Fibroblast of skin of scalp (primary cell): Measurements from ENCODE around the gene SEPTIN14.
"Not testable (repeated sequence)": the region's sequence is repeated elsewhere in the genome, so short reads cannot be mapped to it uniquely, and the experiment has no call there.

ENCODE experiments used
- DNase-seq: peaks from one replicate; pipeline ENCODE4 v3.0.0-alpha.2; 2013

Gene SEPTIN14

DNA sequence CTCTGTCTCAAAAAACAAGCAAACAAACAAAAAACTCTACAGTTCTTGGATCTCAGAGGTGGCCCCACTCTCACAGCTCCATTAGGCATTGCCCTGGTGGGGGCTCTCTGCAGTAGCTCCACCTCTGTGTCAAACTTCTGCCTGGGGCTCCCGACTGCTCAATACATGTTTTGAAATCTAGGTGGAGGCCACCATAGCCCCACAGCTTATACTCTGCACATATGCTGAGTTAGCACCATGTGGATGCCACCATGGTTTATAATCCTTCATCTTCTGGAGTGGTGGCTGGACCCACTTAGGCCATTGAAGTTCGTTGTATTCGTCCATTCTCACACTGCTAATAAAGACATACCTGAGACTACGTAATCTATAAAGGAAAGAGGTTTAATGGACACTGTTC lies 78.4 kb downstream of the SEPTIN14 start:
- no peak for DNase-seq

DNA sequence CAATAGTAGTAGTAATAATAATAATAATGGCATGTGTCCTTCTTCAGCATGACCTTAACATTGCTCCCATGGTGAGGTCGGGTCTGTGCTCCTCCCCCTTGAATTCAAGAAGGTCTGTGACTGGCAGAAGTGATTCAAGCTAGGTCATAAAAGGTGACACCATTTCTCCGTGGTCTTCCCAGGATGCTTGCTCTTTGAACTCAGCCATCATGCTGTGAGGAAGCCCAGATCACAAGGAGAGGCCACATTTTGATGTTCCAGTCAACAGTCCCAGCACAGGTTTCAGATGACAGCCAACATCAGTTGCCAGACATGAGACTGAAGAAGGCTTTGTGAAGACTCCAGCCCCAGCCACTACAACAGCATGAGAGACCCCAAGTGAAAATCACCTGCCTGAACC lies 83.9 kb downstream of the SEPTIN14 start:
- no peak for DNase-seq

DNA sequence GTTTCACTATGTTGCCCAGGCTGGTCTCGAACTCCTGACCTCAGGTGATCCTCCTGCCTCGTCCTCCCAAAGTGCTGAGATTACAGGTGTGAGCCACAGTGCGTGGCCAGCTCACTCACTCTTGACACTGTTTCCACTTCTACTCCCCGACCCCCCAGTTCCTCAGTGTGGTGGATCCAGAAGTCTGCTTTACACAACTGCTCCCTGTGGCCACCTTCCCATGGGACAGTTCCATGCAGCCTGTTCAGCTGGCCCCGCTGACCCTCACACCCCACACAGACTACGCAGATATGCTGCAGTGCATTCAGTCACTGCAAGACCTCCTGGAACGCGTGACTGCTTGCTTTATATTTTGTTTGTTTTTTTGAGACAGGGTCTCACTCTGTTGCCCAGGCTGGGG lies 86.4 kb downstream of the SEPTIN14 start:
- no peak for DNase-seq

DNA sequence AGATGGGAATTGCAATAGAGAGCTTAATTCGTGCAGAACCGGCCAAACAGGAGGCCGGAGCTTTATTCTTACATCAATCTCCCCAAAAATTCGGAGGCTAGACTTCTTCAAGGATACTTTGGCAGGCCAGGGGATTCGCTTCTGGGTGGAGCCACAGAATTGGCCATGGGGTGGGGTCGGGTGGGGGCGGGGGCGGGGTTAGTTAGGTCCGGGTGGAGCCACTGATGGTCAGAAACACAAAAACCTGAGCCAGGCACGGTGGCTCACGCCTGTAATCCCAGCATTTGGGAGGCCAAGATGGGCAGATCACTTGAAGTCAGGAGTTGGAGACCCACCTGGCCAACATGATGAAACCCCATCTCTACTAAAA lies 87.5 kb downstream of the SEPTIN14 start:
- no peak for DNase-seq

DNA sequence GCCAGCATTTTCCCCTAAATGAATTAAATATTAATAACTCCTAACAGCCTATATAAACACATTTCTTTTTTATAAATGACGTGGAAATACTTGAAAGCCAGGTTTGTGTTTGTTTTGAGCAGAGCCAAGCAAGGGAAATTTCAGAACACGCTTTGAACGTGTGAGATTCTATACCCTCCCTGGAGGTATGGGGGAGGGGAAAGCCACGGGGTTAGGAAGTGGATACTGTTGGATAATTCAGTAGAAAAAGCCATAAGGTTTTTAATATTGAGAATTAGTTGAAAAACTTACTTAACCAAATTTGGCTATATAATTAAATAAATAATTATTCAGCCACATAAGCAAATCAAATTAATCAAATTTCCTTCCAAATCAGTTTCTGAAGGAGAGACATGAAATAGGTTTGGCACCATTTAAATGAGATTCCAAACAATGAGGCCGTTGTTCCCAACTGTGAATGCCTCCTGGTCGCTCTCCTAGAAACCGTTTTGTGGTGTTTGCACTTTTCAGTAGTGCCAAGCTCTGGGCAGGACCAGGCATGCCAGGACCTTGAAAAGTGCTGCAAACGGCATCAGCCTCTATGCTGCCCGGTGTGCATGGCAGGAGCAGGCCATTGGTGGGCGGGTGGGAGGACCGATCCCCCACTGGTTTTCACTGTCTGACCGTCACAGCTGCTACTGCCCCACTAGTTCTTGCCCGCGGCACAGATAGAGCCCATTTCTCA lies 88.1 kb downstream of the SEPTIN14 start:
- no peak for DNase-seq

DNA sequence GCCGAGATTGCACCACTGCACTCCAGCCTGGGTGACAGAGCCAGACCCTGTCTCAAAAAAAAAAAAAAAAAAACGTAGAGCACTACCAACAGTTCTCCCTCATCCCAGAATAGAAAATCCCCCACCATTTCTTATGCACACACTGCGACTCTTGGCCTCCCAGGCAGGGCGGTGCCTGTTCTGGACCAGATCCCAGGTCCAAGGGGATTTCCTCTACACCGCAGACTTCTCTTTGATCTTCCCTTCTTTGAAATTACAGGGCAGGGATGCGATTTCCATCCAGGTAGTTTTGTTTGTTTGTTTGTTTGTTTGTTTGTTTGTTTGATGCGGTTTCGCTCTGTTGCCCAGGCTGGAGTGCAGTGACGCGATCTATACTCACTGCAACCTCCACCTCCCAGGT lies 91.8 kb downstream of the SEPTIN14 start:
- DNase-seq, result no peak

DNA sequence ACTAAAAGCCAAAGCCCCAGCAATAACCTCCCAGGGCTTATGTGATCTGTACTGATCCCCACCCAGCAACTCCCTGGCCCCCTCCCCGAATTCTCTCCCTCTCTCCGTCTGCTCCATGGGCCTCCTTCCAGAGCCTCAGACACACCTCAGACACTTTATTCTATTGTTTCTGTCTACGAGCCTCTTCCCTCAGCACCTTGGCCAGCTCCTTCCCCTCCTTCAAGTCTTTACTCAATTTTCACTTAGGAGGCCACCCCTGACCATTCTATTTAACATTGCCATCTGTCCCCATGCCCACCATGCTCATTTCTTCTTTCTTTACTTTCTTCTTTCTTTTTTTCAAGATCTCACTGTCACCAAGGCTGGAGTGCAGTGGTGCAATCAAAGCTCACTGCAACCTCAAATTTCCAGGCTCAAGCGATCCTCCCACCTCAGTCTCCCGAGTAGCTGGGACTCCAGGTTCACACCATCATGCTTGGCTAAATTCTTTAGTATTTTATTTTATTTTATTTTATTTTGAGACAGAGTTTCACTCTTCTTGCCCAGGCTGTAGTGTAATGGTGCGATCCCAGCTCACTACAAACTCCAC lies 109.2 kb downstream of the SEPTIN14 start:
- DNase-seq, result not testable (repeated sequence)

DNA sequence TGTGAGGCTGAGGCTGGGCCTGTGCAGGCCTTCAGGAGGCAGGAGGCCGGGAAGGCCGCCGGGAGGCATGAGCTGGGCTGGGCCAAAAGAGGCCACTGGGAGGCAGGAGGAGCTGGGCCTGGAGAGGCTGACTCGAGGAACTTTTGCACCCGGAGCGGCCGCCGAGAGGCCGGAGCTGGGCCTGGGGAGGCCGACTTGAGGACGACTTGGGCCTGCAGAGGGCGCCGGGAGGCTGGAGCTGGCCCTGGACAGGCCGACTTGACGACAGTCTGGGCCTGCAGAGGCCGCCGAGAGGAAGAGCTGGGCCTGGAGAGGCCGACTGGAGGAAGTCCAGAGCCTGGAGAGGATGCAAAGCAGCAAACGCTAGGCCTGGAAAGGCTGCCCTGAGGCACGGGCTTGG lies 117.8 kb downstream of the SEPTIN14 start:
- not testable (repeated sequence) for DNase-seq
